GM12864 (cell line): ENCODE results near the gene LCN12.
A peak's percentile ranks its signal among the peaks of the same experiment; 100 is the strongest.

Experiments
- DNase-seq: peaks from one replicate; pipeline ENCODE4 v3.0.0-alpha.2; 2011; ENCODE audit warnings: low read depth
- H3K4me3 ChIP-seq: 2 replicates; pipeline ENCODE4 v1.5.1; 2011; ENCODE audit warnings: mild to moderate bottlenecking, low read depth, low read length, control low read depth
- CTCF ChIP-seq: IDR thresholded peaks from 2 replicates; pipeline ENCODE4 v1.5.1; 2011; ENCODE audit warnings: low read depth, mild to moderate bottlenecking, moderate library complexity, low read length, control low read depth, inconsistent platforms; ENCODE audit errors: missing control alignments

Gene LCN12

DNA sequence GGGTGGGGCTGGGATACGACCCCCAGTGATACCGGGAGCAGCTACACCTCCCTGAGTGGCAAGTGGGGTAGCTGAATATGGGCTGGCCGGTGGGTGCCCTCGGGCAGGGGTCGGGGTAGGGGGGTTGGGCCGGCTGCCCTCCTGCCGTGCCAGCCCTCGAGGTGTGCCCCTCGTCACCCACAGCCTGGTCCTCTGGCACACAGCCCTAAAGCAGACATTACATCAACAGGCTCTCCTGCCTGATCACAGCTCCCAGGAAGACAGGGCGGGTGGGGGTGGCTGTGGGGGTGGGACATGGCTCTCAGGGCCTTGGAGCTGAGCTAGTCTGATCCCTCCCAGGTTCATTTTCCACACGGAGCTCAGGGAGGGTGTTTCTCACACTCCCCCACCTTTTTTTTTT is 30.8 kb upstream of the LCN12 start:
- TF ChIP-seq CTCF, result no peak
- no peak for DNase-seq
- H3K4me3 ChIP-seq, result no peak overlapping the region

DNA sequence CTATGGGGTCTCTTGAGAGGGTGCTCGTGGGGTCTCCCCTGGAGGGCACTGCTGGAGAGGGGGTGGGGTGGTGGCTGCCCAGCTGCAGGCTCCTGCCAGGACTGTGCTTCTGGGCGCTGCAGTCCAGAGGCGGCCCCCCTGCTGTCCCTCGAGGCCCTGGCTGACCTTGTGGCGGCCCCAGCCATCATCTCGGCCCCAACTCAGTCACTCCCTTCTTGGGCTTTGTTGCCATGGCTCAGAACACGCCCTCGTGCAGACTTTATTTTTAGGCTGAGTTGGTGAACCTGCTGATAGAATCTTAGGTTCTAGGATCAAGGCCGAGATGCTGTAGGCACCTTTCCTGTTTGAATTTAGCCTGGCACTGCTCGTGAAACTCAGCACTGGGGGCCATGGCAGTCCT is 30.4 kb upstream of the LCN12 start:
- TF ChIP-seq CTCF, result no peak
- DNase-seq, result no peak
- H3K4me3 ChIP-seq, result no peak overlapping the region

DNA sequence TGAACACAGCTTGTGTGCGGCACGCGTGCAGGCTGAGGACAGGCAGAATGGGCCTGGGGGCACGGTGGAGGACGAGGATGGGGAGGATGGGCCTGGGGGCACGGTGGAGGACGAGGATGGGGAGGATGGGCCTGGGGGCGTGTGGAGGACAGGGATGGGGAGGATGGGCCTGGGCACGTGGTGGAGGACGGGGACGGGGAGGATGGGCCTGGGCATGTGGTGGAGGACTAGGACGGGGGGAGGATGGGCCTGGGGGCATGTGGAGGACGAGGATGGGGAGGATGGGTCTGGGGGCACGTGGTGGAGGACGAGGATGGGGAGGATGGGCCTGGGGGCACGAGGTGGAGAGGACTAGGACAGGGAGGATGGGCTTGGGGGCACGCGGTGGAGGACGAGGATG is 29.5 kb upstream of the LCN12 start:
- DNase-seq, result no peak
- H3K4me3 ChIP-seq, result no peak overlapping the region
- TF ChIP-seq CTCF, result no peak

GRCh38 chr9:136923881-136924280 is 28.2 kb upstream of the LCN12 start:
- no peak for DNase-seq
- no peak for TF ChIP-seq CTCF
- H3K4me3 ChIP-seq, result no peak overlapping the region

- no peak overlapping the region for H3K4me3 ChIP-seq
- no peak for DNase-seq
- TF ChIP-seq CTCF, result no peak
Observed at GRCh38 chr9:136925414-136926153, 26.5 kb upstream of the LCN12 start.

DNA sequence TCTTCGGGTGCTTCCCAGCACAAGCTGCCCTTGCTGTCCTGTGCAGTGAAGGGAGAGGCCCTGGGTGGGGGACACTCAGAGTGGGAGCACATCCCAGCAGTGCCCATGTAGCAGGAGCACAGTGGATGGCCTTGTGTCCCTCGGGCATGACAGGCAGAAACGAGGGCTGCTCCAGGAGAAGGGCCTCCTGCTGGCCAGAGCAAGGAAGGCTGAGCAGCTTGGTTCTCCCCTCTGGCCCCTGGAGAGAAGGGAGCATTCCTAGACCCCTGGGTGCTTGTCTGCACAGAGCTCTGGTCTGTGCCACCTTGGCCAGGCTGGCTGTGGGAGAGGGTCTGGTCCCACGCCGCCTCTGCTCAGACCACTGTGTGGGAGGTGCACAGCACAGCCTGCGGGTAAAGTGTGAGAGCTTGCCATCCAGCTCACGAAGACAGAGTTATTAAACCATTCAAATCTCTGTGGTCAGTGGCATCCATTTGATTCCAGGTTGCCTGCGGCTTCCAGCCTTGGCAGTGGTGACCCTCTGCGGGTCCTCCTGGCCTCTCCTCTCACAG is 25.8 kb upstream of the LCN12 start:
- no peak for DNase-seq
- peak; percentile 31 for TF ChIP-seq CTCF
- H3K4me3 ChIP-seq, result no peak overlapping the region

- TF ChIP-seq CTCF, result no peak
- no peak for DNase-seq
- H3K4me3 ChIP-seq, result no peak overlapping the region
Observed at GRCh38 chr9:136926749-136927148, 25.3 kb upstream of the LCN12 start.
